Measurements from ENCODE around the gene PLEKHA7. TPM values are rescaled to one million over a fixed set of nuclear protein-coding genes. Genes with fewer than 3 reads are reported as not detected.
"Not testable (repeated sequence)": the region's sequence is repeated elsewhere in the genome, so short reads cannot be mapped to it uniquely, and the experiment has no call there.

Gene PLEKHA7
- total and polyA plus RNA-seq, 2 experiments from 2014 or later, result 0.43 TPM; not detected in 1

GRCh38 chr11:16890442-16890841 lies 123.8 kb downstream of the PLEKHA7 start:
- in situ Hi-C loops (cut with MboI), result no loop called here
- DNase-seq, result no peak
- no peak overlapping the region for H3K4me2 ChIP-seq (ENCODE audit: unreplicated experiment)
- no peaks in the 10 kb centered on the region for H4K20me1 ChIP-seq (ENCODE audit: insufficient read depth)
- H3K79me2 ChIP-seq (ENCODE audit: insufficient read depth), result no peaks in the 10 kb centered on the region
- H3K9me2 ChIP-seq (ENCODE audit: insufficient read depth), result no peaks in the 10 kb centered on the region
- H3F3A ChIP-seq (ENCODE audit: insufficient read depth), result no peaks in the 10 kb centered on the region
- no peaks in the 10 kb centered on the region for H3K4me1 ChIP-seq (ENCODE audit: insufficient read depth)
- H3K9me3 ChIP-seq (ENCODE audit: low read depth), result no peaks in the 10 kb centered on the region
- 45 to 55% methylated on average over 1 of the region's 1 CpG for WGBS, 2 experiments (ENCODE audit: low coverage in 1 of 2, low lambda C conversion rate in 2 of 2, missing lambda C conversion rate in 2 of 2)
- no peak overlapping the region for H2AFZ ChIP-seq
- no peak overlapping the region for H3K27ac ChIP-seq
- no peaks in the 10 kb centered on the region for H3K27me3 ChIP-seq (replicated peaks; ENCODE audit: insufficient read depth)
- H3K4me3 ChIP-seq, result no peak overlapping the region
- TF ChIP-seq EZH2 (IDR thresholded peaks at IDR 0.05; ENCODE audit: insufficient read depth, poor library complexity, severe bottlenecking) (no peak), EZH2phosphoT487 (IDR thresholded peaks at IDR 0.05; ENCODE audit: insufficient read depth, low read depth) (no peak)
- no peaks in the 10 kb centered on the region for H3K36me3 ChIP-seq (ENCODE audit: low read depth)
- H3K9ac ChIP-seq, result no peak overlapping the region

GRCh38 chr11:16889905-16890304 lies 124.3 kb downstream of the PLEKHA7 start:
- no peak overlapping the region for H3K4me3 ChIP-seq
- no peaks in the 10 kb centered on the region for H3F3A ChIP-seq (ENCODE audit: insufficient read depth)
- H3K4me2 ChIP-seq (ENCODE audit: unreplicated experiment), result no peak overlapping the region
- no peak overlapping the region for H2AFZ ChIP-seq
- H3K9me2 ChIP-seq (ENCODE audit: insufficient read depth), result no peaks in the 10 kb centered on the region
- no peaks in the 10 kb centered on the region for H3K36me3 ChIP-seq (ENCODE audit: low read depth)
- H4K20me1 ChIP-seq (ENCODE audit: insufficient read depth), result no peaks in the 10 kb centered on the region
- H3K4me1 ChIP-seq (ENCODE audit: insufficient read depth), result no peaks in the 10 kb centered on the region
- in situ Hi-C loops (cut with MboI), result no loop called here
- TF ChIP-seq EZH2 (IDR thresholded peaks at IDR 0.05; ENCODE audit: insufficient read depth, poor library complexity, severe bottlenecking), result no peak
- TF ChIP-seq EZH2phosphoT487 (IDR thresholded peaks at IDR 0.05; ENCODE audit: insufficient read depth, low read depth), result no peak
- DNase-seq, result no peak
- 47 to 52% methylated on average over 1 of the region's 1 CpG for WGBS, 2 experiments (ENCODE audit: low coverage in 1 of 2, low lambda C conversion rate in 2 of 2, missing lambda C conversion rate in 2 of 2)
- no peaks in the 10 kb centered on the region for H3K9me3 ChIP-seq (ENCODE audit: low read depth)
- H3K27ac ChIP-seq, result no peak overlapping the region
- no peaks in the 10 kb centered on the region for H3K79me2 ChIP-seq (ENCODE audit: insufficient read depth)
- H3K27me3 ChIP-seq (replicated peaks; ENCODE audit: insufficient read depth), result no peaks in the 10 kb centered on the region
- H3K9ac ChIP-seq, result no peak overlapping the region

- H3K79me2 ChIP-seq (ENCODE audit: insufficient read depth); H4K20me1 ChIP-seq (ENCODE audit: insufficient read depth); in situ Hi-C loops (cut with MboI); H3K36me3 ChIP-seq (ENCODE audit: low read depth); H3F3A ChIP-seq (ENCODE audit: insufficient read depth); H3K27ac ChIP-seq; H3K9me3 ChIP-seq (ENCODE audit: low read depth); H2AFZ ChIP-seq; H3K4me2 ChIP-seq (ENCODE audit: unreplicated experiment); H3K4me3 ChIP-seq; H3K9me2 ChIP-seq (ENCODE audit: insufficient read depth); H3K27me3 ChIP-seq (replicated peaks; ENCODE audit: insufficient read depth); H3K9ac ChIP-seq; DNase-seq; H3K4me1 ChIP-seq (ENCODE audit: insufficient read depth): not testable (repeated sequence)
- 58 to 59% methylated on average over 4 of the region's 4 CpGs for WGBS, 2 experiments (ENCODE audit: low coverage in 1 of 2, low lambda C conversion rate in 2 of 2, missing lambda C conversion rate in 2 of 2)
These were observed 125.2 kb downstream of the PLEKHA7 start for GRCh38 chr11:16889010-16889409.

- H3K4me2 ChIP-seq (ENCODE audit: unreplicated experiment); H4K20me1 ChIP-seq (ENCODE audit: insufficient read depth); in situ Hi-C loops (cut with MboI); H3K27me3 ChIP-seq (replicated peaks; ENCODE audit: insufficient read depth); H3K79me2 ChIP-seq (ENCODE audit: insufficient read depth); H3K9ac ChIP-seq; H3K27ac ChIP-seq; H3K4me1 ChIP-seq (ENCODE audit: insufficient read depth); H3F3A ChIP-seq (ENCODE audit: insufficient read depth); DNase-seq; H3K4me3 ChIP-seq; H2AFZ ChIP-seq; H3K36me3 ChIP-seq (ENCODE audit: low read depth); H3K9me3 ChIP-seq (ENCODE audit: low read depth); H3K9me2 ChIP-seq (ENCODE audit: insufficient read depth): not testable (repeated sequence)
- WGBS, 2 experiments (ENCODE audit: low coverage in 1 of 2, low lambda C conversion rate in 2 of 2, missing lambda C conversion rate in 2 of 2), result 62 to 70% methylated on average over 10 to 21 of the region's 23 CpGs
These were observed 126.3 kb downstream of the PLEKHA7 start for GRCh38 chr11:16887887-16888286.

GRCh38 chr11:16883174-16883573 lies 131.0 kb downstream of the PLEKHA7 start:
- no peaks in the 10 kb centered on the region for H3K36me3 ChIP-seq (ENCODE audit: low read depth)
- H3F3A ChIP-seq (ENCODE audit: insufficient read depth), result no peaks in the 10 kb centered on the region
- no peaks in the 10 kb centered on the region for H3K79me2 ChIP-seq (ENCODE audit: insufficient read depth)
- H3K9me3 ChIP-seq (ENCODE audit: low read depth), result no peaks in the 10 kb centered on the region
- H3K9me2 ChIP-seq (ENCODE audit: insufficient read depth), result no peaks in the 10 kb centered on the region
- in situ Hi-C loops (cut with MboI), result no loop called here
- no peak overlapping the region for H3K4me2 ChIP-seq (ENCODE audit: unreplicated experiment)
- H3K4me3 ChIP-seq, result no peak overlapping the region
- H2AFZ ChIP-seq, result no peak overlapping the region
- peaks cover 34% of the 10 kb centered on the region for H3K27me3 ChIP-seq (replicated peaks; ENCODE audit: insufficient read depth)
- no peak overlapping the region for H3K27ac ChIP-seq
- H3K9ac ChIP-seq, result no peak overlapping the region
- TF ChIP-seq EZH2 (IDR thresholded peaks at IDR 0.05; ENCODE audit: insufficient read depth, poor library complexity, severe bottlenecking) (no peak), EZH2phosphoT487 (IDR thresholded peaks at IDR 0.05; ENCODE audit: insufficient read depth, low read depth) (no peak)
- H3K4me1 ChIP-seq (ENCODE audit: insufficient read depth), result no peaks in the 10 kb centered on the region
- WGBS, 2 experiments (ENCODE audit: low coverage in 1 of 2, low lambda C conversion rate in 2 of 2, missing lambda C conversion rate in 2 of 2), result 63 to 78% methylated on average over 3 of the region's 3 CpGs
- no peaks in the 10 kb centered on the region for H4K20me1 ChIP-seq (ENCODE audit: insufficient read depth)
- no peak for DNase-seq
